NOMO-1 treated with DMSO at 0.1 percent for 48 hours (cell line): ENCODE results near the gene GDF10.

ENCODE experiments used
- DNase-seq: peaks from one replicate; lab custom pipeline; 2025; ENCODE audit not compliant: unreplicated experiment; lab: John Stamatoyannopoulos, UW

GDF10 gene

DNA sequence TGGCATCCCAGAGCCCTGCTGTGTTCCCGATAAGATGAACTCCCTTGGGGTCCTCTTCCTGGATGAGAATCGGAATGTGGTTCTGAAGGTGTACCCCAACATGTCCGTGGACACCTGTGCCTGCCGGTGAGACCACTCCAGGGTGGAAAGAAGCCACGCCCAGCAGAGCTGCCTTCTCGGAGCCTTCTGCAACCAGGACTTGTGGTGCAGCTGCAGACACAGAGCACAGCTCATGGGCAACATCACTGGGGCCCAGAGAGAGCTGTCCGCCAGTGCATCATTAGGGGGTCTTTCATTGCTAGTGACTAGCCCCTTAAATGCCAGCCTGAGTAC is 12.6 kb downstream of the GDF10 start:
- no peak for DNase-seq

DNA sequence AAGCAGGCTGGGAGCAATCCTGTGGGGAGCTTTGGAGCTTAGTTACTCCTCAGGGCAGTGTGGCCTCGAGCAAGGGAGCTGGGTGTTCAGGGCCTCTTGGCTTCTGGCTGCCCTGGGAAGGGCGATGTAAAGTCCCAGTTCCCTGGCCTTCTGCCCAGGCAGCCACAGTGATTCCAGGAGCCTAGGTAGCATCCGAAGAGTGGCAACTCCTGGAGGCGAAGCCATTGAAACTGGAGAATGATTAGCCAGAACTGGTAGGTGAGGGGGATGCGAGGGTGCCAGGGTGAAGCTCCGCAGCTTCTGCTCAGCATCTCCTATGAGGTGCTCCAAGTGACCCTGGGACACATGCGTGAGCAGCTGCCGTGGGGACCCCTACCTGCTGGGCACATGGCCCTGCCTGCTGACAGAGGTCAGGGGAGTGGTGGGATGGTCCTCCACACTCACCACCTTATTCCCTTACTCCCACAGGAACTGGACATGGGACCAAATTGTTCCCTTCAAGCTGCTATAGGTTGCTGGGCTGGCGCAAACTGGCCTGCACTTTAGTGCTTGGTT is 14.5 kb downstream of the GDF10 start:
- DNase-seq, result no peak

DNA sequence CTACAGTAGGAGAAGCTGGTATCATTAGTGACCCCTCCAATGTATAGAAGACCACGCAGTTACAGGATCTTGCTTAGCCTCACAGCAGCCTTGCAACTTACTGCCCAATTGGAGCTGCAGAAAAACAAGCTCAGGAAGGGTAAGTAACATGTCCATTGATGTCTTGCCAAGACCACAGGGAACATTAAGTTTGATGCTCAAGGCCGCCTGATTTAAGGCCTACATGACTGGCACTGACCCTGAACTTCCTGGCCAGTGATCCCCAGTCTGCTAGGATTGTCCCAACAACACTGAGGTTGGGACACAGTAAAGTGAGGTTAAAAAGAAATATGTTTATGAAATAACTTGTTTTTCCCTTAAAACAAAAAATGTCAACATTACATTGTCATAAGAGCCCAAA is 15.4 kb downstream of the GDF10 start:
- DNase-seq, result no peak

DNA sequence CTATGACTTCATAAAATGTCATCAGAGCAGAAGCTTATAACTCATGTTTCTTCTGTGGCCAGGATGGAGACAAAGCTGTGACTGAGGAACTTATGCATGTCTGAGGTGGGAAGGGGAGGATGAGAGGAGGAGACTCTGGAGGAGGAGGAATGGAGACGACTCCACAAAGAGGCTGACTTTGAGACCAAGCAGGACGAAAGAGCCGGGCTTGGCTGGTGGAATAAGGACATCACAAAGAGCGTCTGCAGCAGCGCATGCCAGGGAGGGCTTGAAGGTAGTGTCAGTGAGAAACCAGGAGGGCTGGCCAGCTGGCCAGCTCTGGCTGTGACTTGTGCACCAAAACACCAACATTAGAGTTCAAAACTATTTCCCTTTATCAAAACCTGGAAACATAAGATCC is 16.1 kb downstream of the GDF10 start:
- DNase-seq, result no peak

DNA sequence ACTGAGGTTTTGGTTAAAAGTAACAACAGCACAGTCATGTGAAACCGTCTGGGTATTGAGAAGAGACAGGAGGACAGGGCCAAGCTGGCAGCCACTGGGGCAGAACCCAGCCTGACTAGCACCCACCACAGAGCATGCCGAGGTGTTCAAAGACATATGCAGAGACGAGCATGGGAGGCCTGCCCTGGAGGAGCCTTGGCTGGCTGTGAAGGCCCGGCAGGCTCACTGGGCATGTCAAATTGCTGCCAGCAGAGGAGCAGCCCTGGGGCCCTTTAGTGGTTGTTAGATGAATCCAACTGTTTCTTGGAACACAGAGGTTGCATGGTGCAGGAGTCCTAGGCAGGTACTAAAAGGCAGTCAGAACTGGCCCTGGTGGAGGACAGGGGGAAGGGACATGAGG is 17.3 kb downstream of the GDF10 start:
- DNase-seq, result no peak

DNA sequence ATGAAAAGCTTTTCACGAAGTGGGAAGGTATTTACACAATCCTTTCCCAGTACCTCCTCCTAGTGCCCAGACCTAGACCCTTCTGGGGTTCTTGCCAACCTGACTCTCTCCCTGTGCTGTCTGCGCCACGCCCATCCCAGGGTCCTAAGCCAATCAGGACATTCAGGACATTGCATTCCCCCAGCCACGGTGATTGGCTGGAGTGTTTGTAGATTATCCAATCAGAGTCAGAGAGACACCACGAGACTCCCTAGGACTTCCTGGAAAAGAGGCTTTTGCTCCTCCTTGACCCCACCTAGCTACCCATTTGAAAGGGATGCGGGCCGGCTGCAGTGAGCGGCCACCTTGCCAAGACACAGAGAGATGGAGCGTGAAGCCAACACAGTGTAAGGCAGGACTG is 18.7 kb downstream of the GDF10 start:
- no peak for DNase-seq

DNA sequence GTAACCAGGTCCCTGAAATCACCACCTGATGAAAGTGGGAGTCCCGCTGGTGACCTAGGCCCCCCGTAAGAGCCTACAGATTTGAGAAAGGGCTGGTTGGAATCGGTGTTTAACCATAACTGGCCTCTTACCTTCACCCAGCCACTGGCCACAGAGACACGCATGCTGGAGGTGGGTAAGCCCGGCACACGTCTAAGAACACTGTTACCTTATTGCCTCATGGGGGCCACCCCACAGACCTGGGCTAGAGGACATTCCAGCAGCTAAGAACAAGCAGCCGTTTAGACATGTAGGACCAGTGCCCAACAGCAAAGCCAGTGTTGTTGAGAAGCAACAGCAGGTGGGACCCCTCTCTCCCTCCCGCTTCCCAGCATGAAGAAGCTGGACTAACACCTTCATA is 19.8 kb downstream of the GDF10 start:
- DNase-seq, result no peak

DNA sequence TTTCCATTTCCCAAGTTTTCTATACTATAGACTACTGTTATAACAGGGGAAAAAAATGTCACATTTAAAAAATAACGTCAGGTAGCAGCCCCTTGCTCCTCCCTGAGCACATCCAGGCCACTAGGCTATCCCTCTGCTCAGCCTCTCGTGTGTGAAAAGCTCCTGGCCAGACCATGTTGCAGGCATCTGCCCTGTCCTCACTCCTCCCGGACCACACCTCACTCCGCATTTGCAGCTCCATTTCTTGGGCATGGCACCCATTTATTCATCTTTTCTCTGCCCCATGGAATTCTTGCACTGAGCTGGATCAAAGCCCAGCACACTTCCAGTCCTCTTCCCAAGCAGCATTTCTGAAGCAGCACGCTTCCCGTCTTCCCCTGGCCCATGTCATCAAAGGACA is 20.8 kb downstream of the GDF10 start:
- no peak for DNase-seq

DNA sequence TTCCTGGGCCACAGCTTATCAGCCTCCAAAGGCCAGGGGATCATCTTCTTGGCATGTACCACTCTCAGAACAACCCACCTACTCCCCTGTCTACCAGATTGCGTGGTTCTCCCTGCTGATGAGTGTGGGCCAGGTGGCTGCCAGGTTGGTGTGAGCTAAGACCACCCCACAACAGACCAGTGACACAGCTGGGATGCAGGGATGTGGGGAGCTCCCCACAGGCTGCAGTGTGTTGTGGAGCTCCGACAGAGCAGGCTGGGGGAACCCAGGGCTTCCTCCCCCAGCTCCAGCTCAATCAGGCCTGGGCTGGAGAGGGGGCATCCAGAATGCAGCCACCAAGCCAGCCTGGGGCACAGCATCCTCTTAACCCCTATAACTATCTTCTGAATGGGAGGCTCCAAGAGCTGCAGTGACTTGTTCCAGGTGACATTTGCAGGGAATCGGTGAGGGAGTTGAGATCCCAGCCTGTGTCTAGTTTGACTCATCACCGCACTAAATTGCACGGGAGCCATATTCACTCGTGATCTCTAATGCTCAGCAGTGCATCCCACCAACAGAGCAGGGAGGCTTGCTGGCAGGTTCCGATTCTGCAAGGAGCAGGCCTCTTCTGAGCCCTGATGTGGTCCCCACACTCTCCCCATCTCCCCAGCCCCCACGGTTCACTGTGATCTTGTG is 21.7 kb downstream of the GDF10 start:
- DNase-seq, result no peak

DNA sequence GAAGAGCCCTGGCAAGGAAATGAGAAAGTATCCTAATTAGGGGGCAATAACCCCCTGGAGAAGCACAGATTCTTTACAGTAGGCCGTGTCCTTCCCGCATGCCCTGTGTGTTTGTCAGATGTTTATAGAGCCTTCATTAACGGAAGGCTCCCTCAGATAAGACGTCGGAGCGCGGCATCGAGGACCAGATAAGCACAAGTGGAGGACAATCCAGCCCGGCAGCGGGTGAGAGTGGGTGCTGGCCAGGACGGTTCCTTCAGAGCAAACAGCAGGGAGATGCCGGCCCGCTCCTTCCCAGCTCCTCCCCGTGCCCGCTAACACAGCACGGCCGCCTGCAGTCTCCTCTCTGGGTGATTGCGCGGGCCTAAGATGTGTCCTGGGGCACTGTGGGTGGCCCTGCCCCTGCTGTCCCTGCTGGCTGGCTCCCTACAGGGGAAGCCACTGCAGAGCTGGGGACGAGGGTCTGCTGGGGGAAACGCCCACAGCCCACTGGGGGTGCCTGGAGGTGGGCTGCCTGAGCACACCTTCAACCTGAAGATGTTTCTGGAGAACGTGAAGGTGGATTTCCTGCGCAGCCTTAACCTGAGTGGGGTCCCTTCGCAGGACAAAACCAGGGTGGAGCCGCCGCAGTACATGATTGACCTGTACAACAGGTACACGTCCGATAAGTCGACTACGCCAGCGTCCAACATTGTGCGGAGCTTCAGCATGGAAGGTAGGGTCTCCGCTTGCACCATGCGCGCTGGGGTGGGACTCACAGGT is 22.5 kb downstream of the GDF10 start, which contains the start of gene GDF2:
TSS of gene GDF2 (plus strand) at position 155 of the 762 bp plus-strand sequence. CDS start at position 370, 215 bp downstream.
- no peak for DNase-seq

DNA sequence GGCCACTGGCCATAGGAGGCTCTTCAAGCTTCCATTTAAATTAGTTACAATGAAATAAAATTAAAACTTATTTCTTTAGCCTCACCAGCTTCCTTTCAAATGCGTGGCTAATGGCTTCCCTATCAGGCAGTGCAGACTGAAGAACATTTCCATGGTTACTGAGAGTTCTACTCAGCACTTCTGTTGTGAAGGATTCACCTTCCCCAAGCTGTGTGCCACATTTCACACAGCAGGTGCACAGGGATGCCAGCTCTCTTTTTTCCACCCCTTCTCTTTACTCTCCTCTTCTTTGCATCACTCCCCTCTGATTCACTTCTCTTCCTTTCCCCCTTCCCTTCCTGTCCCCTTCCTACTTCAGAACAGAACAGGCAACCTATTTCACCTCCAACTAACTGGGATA is 23.1 kb downstream of the GDF10 start:
- DNase-seq, result no peak

DNA sequence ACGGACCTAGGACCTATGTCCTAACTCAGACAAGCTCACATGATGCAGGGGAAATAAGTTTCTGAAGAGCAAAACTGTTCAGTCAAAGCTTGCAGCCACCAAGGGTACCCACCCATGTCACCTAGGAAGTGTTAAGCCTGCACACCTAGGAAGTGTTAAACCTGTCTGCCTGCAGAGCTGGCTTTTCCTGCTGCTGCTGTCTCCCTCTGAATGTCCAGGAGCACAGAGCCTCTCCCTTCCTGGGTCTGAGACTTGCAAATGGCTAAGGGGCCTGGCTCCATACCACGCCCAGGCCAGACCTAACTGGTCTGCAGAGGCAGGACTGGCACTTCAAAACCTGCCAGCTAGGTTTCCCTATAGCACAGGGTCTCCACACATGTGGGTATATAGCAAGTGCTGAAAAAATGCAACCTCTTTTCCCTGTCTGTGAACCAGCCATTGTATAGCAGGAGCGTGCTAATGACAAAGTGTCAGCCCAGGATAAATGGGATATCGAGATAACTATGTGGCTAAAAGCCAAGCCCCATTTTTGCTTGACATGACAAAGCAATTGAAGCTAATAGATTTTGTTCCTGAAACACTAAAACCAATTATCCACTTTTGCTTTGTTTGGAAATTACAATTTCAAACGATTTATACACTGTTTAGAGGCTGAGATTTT is 23.8 kb downstream of the GDF10 start:
- DNase-seq, result no peak

DNA sequence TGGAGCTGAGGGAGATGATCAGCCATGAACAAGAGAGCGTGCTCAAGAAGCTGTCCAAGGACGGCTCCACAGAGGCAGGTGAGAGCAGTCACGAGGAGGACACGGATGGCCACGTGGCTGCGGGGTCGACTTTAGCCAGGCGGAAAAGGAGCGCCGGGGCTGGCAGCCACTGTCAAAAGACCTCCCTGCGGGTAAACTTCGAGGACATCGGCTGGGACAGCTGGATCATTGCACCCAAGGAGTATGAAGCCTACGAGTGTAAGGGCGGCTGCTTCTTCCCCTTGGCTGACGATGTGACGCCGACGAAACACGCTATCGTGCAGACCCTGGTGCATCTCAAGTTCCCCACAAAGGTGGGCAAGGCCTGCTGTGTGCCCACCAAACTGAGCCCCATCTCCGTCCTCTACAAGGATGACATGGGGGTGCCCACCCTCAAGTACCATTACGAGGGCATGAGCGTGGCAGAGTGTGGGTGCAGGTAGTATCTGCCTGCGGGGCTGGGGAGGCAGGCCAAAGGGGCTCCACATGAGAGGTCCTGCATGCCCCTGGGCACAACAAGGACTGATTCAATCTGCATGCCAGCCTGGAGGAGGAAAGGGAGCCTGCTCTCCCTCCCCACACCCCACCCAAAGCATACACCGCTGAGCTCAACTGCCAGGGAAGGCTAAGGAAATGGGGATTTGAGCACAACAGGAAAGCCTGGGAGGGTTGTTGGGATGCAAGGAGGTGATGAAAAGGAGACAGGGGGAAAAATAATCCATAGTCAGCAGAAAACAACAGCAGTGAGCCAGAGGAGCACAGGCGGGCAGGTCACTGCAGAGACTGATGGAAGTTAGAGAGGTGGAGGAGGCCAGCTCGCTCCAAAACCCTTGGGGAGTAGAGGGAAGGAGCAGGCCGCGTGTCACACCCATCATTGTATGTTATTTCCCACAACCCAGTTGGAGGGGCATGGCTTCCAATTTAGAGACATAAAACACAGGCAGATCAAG is 25.6 kb downstream of the GDF10 start:
- DNase-seq, result no peak

DNA sequence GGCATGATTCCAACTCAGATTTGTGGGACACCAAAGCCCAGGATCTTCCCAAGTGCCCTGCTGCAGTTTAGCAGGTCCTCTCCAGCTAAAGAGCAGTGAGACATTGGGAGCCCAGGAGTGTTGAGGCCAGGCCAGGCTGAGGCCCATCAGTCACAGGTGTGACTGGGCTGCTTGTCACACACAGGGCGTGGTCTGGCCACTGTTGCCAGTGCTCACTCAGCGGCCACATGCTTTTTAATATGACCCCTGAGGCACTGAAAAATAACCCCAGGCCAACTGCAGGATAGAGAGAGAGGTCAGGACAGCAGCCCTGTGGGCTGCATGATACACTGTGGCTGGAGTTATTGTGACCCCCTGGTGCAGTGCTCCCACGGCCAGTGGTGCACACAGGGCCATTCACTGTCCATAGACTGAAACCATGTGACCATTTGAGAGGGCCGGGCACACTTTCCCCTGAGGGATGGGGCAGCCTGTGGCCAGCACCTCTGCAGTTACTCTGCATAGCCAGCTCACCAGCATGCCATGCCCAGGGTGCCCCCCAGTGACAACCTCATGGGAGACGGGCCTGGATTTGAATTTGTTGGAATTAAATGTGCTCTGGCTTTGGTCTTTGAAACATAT is 26.4 kb downstream of the GDF10 start:
- no peak for DNase-seq

DNA sequence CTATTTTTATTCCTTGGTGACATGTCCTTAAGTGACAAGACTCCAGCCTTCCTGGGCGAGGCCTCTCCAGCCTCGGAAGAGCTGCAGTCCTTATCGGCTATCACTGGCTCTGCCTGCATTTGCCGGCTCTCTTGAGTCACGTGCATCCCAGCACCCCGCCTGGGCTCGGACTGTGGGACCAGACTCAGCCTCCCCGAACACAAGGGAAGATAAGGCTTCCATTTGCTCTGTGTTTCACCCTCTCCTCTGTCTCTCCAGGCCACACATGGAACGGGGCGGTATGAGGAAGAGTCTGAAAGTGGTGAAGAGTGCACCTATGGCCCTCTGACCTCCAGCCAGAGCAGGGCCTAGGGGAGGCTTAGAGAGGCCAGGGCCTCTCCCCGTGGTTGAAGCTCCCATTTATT is 26.9 kb downstream of the GDF10 start:
- no peak for DNase-seq

DNA sequence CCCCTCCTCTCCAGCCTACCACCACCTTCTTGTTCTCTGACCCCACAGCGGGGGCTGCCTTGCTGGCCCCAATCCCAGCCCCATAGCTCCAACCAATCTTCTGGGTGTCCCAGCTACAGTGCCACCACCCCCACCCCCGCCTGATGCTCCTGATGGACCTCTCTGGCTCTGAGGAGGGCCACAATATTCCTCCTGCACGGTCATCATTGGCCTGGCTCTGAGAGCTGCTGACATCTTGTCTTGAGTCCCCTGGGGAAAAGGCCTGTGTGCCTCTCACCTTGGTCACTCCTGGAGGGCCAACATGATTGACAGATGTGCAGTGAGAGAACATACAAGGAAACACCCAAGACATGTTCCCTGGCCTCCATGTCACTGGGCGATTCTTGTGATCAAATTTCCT is 29.9 kb downstream of the GDF10 start:
- no peak for DNase-seq

DNA sequence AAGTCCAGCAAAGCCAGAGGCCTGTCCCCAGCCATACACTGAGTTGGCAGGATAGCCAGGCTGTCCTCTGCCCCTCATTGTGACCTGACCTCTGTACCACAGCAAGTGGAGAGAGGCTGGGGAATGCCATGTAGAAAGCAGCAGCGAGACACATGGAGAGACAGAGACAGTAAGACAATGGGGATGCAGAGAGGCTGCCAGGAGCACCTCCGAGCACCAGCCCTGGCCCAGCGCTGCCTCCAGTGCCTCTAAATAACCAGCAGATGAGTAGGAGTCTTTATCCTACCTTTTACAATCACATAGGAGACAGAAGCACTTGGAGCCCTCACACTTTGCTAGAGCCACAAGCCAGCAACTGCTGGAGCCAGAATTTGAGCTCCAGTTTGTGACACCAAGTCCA is 30.4 kb downstream of the GDF10 start:
- no peak for DNase-seq

DNA sequence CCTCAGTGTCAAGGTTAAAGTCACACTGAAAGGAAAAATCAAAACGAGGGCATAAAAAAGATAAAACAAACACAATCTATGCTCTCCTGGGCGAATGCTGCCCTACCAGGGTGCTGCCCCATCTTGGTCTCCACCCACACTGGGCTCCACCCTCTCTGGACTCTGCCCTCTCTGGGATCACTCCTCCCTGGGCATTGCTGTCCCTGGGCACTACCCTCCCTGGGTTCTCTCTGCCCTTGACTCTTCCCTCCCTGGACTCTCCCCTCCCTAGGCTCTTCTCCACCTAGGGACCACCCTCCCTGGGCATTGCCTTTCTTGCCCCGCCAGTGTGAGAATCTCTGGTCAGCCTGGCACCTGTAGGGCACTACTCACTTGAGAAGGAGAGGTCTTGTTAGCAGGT is 30.8 kb downstream of the GDF10 start:
- DNase-seq, result no peak

DNA sequence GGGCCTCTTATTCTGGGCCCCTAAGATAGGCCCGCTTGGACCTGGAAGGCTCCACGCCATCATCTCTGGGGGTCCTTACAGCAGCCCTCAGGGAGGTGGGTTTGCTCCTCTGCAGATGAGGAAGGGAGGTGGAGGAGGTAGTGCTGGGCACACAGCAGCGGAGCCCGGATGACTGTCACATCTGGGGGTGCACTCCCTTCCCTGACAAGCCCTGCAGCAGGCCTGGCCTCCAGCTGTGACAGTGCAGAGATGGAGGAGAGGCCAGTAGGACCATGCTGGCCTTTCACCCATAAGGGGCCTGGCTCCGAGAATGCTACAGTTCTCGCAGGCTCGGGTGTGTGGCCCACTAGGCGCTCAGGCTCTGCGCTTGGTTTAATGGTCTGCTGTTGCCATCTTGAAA is 31.5 kb downstream of the GDF10 start:
- no peak for DNase-seq

DNA sequence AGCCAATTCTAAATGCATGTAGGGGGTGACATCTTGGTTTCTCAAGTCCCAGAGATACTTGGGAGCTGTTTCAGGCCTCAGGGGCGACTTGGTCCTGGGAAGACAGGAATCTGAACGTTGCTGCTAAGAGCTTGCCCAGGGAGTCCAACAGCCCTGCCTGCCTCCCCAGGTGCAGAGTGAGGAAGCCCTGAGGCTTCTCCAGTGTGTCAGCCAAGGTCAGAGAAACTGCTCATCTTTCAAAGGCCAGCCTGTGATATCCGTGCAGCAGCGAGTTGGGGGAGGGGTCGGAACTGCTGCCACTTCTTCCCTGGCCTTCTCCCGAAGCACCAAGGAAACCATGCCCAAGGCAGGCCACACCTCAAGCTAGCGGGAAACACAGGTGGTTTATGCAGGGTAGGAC is 32.0 kb downstream of the GDF10 start:
- DNase-seq, result no peak
